HFFc6 (cell line): ENCODE measurements around the gene TMEM266. TPM values are rescaled to one million over a fixed set of nuclear protein-coding genes. Genes with fewer than 3 reads are reported as not detected.
A peak's percentile ranks its signal among the peaks of the same experiment; 100 is the strongest.

ENCODE experiments used
- DNase-seq: peaks from one replicate; pipeline ENCODE4 v3.0.0-alpha.2; 2018
- H3K27ac Mint-ChIP-seq: 2 replicates; pipeline ENCODE4 v1.8.0; 2020; ENCODE audit warnings: mild to moderate bottlenecking, mixed read lengths
- H3K27me3 Mint-ChIP-seq: 2 replicates; pipeline ENCODE4 v1.8.0; 2021; ENCODE audit warnings: mild to moderate bottlenecking, moderate library complexity, mixed read lengths; ENCODE audit not compliant: insufficient read depth
- H3K36me3 Mint-ChIP-seq: 2 replicates; pipeline ENCODE4 v1.8.0; 2021; ENCODE audit warnings: low read depth, mixed read lengths
- H3K4me1 Mint-ChIP-seq: 2 replicates; pipeline ENCODE4 v1.8.0; 2020; ENCODE audit warnings: low read depth, mixed read lengths
- H3K4me3 Mint-ChIP-seq: 2 replicates; pipeline ENCODE4 v1.8.0; 2020; ENCODE audit warnings: mild to moderate bottlenecking, moderate library complexity, mixed read lengths
- H3K9me3 Mint-ChIP-seq: 2 replicates; pipeline ENCODE4 v1.8.0; 2020; ENCODE audit warnings: mild to moderate bottlenecking, mixed read lengths
- CTCF ChIP-seq: fragments of 200-600 bp; sonication (generic); IDR thresholded peaks from 2 replicates; pipeline ENCODE4 v1.5.0; 2021; ENCODE audit warnings: antibody characterized with exemption, mild to moderate bottlenecking
- total RNA-seq, 6 experiments: library from RNA; stranded (reverse); fragmentation: NEBNext Ultra II Directional; extraction: Animal tissue kit (Norgen Biotek cat#: 25700); gene quantifications; 2 replicates in 1 of 6; 3 replicates in 5 of 6; pipeline ENCODE4 v1.2.3, GENCODE V29; 2021

Gene TMEM266
- total RNA-seq, 6 experiments from 2014 or later, result 0.10 to 0.19 (median 0.17) TPM; not detected in 1

GRCh38 chr15:76196269-76197231 is 136.8 kb downstream of the TMEM266 start:
- Mint-ChIP-seq H3K36me3 (no peaks in the 10 kb centered on the region), H3K27me3 (peaks cover 4% of the 10 kb centered on the region), H3K9me3 (no peaks in the 10 kb centered on the region), H3K4me3 (peak overlapping the region; percentile 58), H3K27ac (peak overlapping the region; percentile 97), H3K4me1 (peaks cover 64% of the 10 kb centered on the region)
- DNase-seq, result peak; percentile 87
- no peak for TF ChIP-seq CTCF

GRCh38 chr15:76197703-76198455 is 138.1 kb downstream of the TMEM266 start:
- Mint-ChIP-seq H3K4me3 (peak overlapping the region; percentile 58; the same call in 1 of the 2 replicates), H3K36me3 (no peaks in the 10 kb centered on the region), H3K4me1 (peaks cover 64% of the 10 kb centered on the region), H3K9me3 (no peaks in the 10 kb centered on the region), H3K27me3 (peaks cover 4% of the 10 kb centered on the region), H3K27ac (peak overlapping the region; percentile 97)
- no peak for TF ChIP-seq CTCF
- DNase-seq, result no peak

GRCh38 chr15:76198456-76199105 is 138.8 kb downstream of the TMEM266 start:
- Mint-ChIP-seq H3K4me1 (peaks cover 64% of the 10 kb centered on the region), H3K9me3 (no peaks in the 10 kb centered on the region), H3K27ac (peak overlapping the region; percentile 97), H3K36me3 (no peaks in the 10 kb centered on the region), H3K4me3 (peak overlapping the region; percentile 63), H3K27me3 (peaks cover 4% of the 10 kb centered on the region)
- DNase-seq, result no peak
- TF ChIP-seq CTCF, result no peak

- peaks cover 56% of the 10 kb centered on the region for H3K4me1 Mint-ChIP-seq
- no peaks in the 10 kb centered on the region for H3K36me3 Mint-ChIP-seq
- no peaks in the 10 kb centered on the region for H3K9me3 Mint-ChIP-seq
- peak overlapping the region; percentile 97 for H3K27ac Mint-ChIP-seq
- DNase-seq, result peak; percentile 89
- peaks cover 4% of the 10 kb centered on the region for H3K27me3 Mint-ChIP-seq
- peak overlapping the region; percentile 63 for H3K4me3 Mint-ChIP-seq
- TF ChIP-seq CTCF, result no peak
Measured at GRCh38 chr15:76199106-76200082, 139.6 kb downstream of the TMEM266 start.
